ENCODE data around the gene MAP3K13. TPM values are rescaled to one million over a fixed set of nuclear protein-coding genes. Genes with fewer than 3 reads are reported as not detected.

Gene MAP3K13
- polyA plus RNA-seq, 1 donor (not counting 4 experiments of a cell fraction or from before 2014, with no cell fraction given) = 23.0 TPM

- no peaks in the 10 kb centered on the region for H3K27me3 ChIP-seq (ENCODE audit: control insufficient read depth, extremely low read depth, insufficient read depth, low read length)
- dilution Hi-C loops (cut with MboI; ENCODE audit: extremely low pct_ligation_motif_present, low sequenced_read_pairs) = no loop called here
- H3K79me2 ChIP-seq (ENCODE audit: control insufficient read depth, insufficient read depth, low read length) = no peaks in the 10 kb centered on the region
- TF ChIP-seq CTCF (optimal IDR thresholded peaks at IDR 0.05 in 1 of 3, IDR thresholded peaks at IDR 0.05 in 1 of 3, conservative IDR thresholded peaks at IDR 0.05 in 1 of 3; ENCODE audit: extremely low read depth in 1 of 3, insufficient read depth in 2 of 3, low read length in 3 of 3) = no peak
- no peak for TF ChIP-seq EZH2 (IDR thresholded peaks at IDR 0.05; ENCODE audit: low read length)
- no peak overlapping the region for H3K4me2 ChIP-seq (ENCODE audit: control insufficient read depth, extremely low read depth, insufficient read depth, low read depth, low read length)
- FAIRE-seq (no peak), DNase-seq (ENCODE audit: low read depth, low spot score) (no peak)
- peaks cover 7 to 14% of the 10 kb centered on the region in 2 experiments for H3K36me3 ChIP-seq (ENCODE audit: control insufficient read depth in 2 of 2, extremely low read depth in 1 of 2, insufficient read depth in 2 of 2, low read length in 2 of 2)
- H3K9me1 ChIP-seq (ENCODE audit: control insufficient read depth, extremely low read depth, insufficient read depth, low read length) = no peaks in the 10 kb centered on the region
- H3K27ac ChIP-seq (ENCODE audit: control insufficient read depth, insufficient read depth, low read length) = no peak overlapping the region
- peaks cover 14% of the 10 kb centered on the region for H3K4me1 ChIP-seq (ENCODE audit: control insufficient read depth, extremely low read depth, insufficient read depth, low read length)
- H3K9ac ChIP-seq (ENCODE audit: control insufficient read depth, extremely low read depth, insufficient read depth, low read length) = no peak overlapping the region
- H3K9me3 ChIP-seq (ENCODE audit: control insufficient read depth, low read depth, low read length) = no peaks in the 10 kb centered on the region
- no peak overlapping the region for H2AFZ ChIP-seq (ENCODE audit: control insufficient read depth, low read length)
- H3K4me3 ChIP-seq (ENCODE audit: control insufficient read depth in 2 of 3, extremely low read depth in 1 of 3, insufficient read depth in 2 of 3, low read depth in 1 of 3, low read length in 3 of 3) = no peak overlapping the region
- H4K20me1 ChIP-seq (ENCODE audit: control insufficient read depth, extremely low read depth, insufficient read depth, low read length) = no peaks in the 10 kb centered on the region
These were observed 123.5 kb downstream of the MAP3K13 start for GRCh38 chr3:185486394-185486793.

DNA sequence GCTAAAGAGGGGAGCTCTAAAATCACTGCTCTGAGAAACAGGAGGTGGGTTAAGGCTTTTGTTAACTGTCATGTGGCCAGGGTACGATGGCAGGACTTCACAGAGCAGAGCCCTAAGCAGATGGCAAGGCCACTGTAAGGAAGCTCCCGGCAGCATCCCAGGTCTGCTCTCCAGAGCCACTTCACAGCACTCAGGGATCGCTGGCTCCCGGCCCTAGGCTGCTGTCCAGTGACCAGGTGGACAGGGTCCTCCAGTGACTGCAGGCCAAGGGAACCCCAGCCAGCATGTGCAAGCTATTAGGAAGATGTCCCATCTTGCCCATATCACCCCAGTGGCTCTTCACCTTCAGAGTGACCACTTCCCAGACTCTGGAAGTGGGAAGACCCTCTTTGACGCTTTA lies 125.5 kb downstream of the MAP3K13 start:
- H3K9ac ChIP-seq (ENCODE audit: control insufficient read depth, extremely low read depth, insufficient read depth, low read length) = no peak overlapping the region
- FAIRE-seq = no peak
- dilution Hi-C loops (cut with MboI; ENCODE audit: extremely low pct_ligation_motif_present, low sequenced_read_pairs) = no loop called here

More for the DNA sequence above, 125.5 kb downstream of the MAP3K13 start:
- no peak for TF ChIP-seq CTCF (optimal IDR thresholded peaks at IDR 0.05 in 1 of 3, IDR thresholded peaks at IDR 0.05 in 1 of 3, conservative IDR thresholded peaks at IDR 0.05 in 1 of 3; ENCODE audit: extremely low read depth in 1 of 3, insufficient read depth in 2 of 3, low read length in 3 of 3)
- no peak for TF ChIP-seq EZH2 (IDR thresholded peaks at IDR 0.05; ENCODE audit: low read length)
- Histone ChIP-seq H3K27ac (ENCODE audit: control insufficient read depth, insufficient read depth, low read length) (no peak overlapping the region), H3K4me2 (ENCODE audit: control insufficient read depth, extremely low read depth, insufficient read depth, low read depth, low read length) (no peak overlapping the region), H3K27me3 (ENCODE audit: control insufficient read depth, extremely low read depth, insufficient read depth, low read length) (no peaks in the 10 kb centered on the region), H2AFZ (ENCODE audit: control insufficient read depth, low read length) (no peak overlapping the region), H3K79me2 (ENCODE audit: control insufficient read depth, insufficient read depth, low read length) (no peaks in the 10 kb centered on the region), H3K36me3 (ENCODE audit: control insufficient read depth in 2 of 2, extremely low read depth in 1 of 2, insufficient read depth in 2 of 2, low read length in 2 of 2) (peaks cover 13 to 16% of the 10 kb centered on the region in 2 experiments), H4K20me1 (ENCODE audit: control insufficient read depth, extremely low read depth, insufficient read depth, low read length) (no peaks in the 10 kb centered on the region), H3K4me3 (ENCODE audit: control insufficient read depth in 2 of 3, extremely low read depth in 1 of 3, insufficient read depth in 2 of 3, low read depth in 1 of 3, low read length in 3 of 3) (no peak overlapping the region), H3K9me1 (ENCODE audit: control insufficient read depth, extremely low read depth, insufficient read depth, low read length) (no peaks in the 10 kb centered on the region), H3K4me1 (ENCODE audit: control insufficient read depth, extremely low read depth, insufficient read depth, low read length) (peaks cover 14% of the 10 kb centered on the region), H3K9me3 (ENCODE audit: control insufficient read depth, low read depth, low read length) (no peaks in the 10 kb centered on the region)
- no peak for DNase-seq (ENCODE audit: low read depth, low spot score)
